HG03064 (cell line): ENCODE measurements around the gene ARHGDIA.

Source experiments
- ATAC-seq: cut with Tn5 transposase; IDR thresholded peaks from one replicate; pipeline ENCODE4 v1.9.1; 2021; ENCODE audit warnings: low read depth; ENCODE audit not compliant: unreplicated experiment

The ARHGDIA gene

GRCh38 chr17:81906476-81907218 is 35.5 kb upstream of the ARHGDIA start:
- no peak for ATAC-seq

- no peak for ATAC-seq
Measured at GRCh38 chr17:81905993-81906392, 34.9 kb upstream of the ARHGDIA start.

- ATAC-seq, result no peak
Measured at GRCh38 chr17:81905424-81905875, 34.3 kb upstream of the ARHGDIA start.

- ATAC-seq, result no peak
Measured at GRCh38 chr17:81904600-81905423, 33.7 kb upstream of the ARHGDIA start.

GRCh38 chr17:81903896-81904599 is 32.9 kb upstream of the ARHGDIA start:
- no peak for ATAC-seq

- no peak for ATAC-seq
Measured at GRCh38 chr17:81903415-81903831, 32.3 kb upstream of the ARHGDIA start.

- no peak for ATAC-seq
Measured at GRCh38 chr17:81902653-81903414, 31.7 kb upstream of the ARHGDIA start.

- no peak for ATAC-seq
Measured at GRCh38 chr17:81902023-81902652, 31.0 kb upstream of the ARHGDIA start, which contains the start of gene NPB. NPB (plus strand) TSS chr17:81902238; CDS start chr17:81902278, 40 bp downstream.

- ATAC-seq, result no peak
Measured at GRCh38 chr17:81901167-81902022, 30.3 kb upstream of the ARHGDIA start.

GRCh38 chr17:81900181-81900820 is 29.2 kb upstream of the ARHGDIA start:
- no peak for ATAC-seq

GRCh38 chr17:81899514-81900166 is 28.5 kb upstream of the ARHGDIA start:
- no peak for ATAC-seq

- no peak for ATAC-seq
Measured at GRCh38 chr17:81898885-81899284, 27.7 kb upstream of the ARHGDIA start.

GRCh38 chr17:81898029-81898866 is 27.1 kb upstream of the ARHGDIA start:
- no peak for ATAC-seq

- no peak for ATAC-seq
Measured at GRCh38 chr17:81895400-81895799, 24.3 kb upstream of the ARHGDIA start.

GRCh38 chr17:81891303-81891552 is 20.1 kb upstream of the ARHGDIA start:
- ATAC-seq, result peak; percentile 16

GRCh38 chr17:81890447-81891302 is 19.5 kb upstream of the ARHGDIA start:
- no peak for ATAC-seq
